Cardiac septum (tissue), 1 donor: ENCODE results near the gene ASPDH. TPM values are rescaled to one million over a fixed set of nuclear protein-coding genes. Genes with fewer than 3 reads are reported as not detected.

ENCODE experiments used
- DNase-seq: peaks from one replicate; pipeline ENCODE4 v3.0.0-alpha.2; 2020; ENCODE audit warnings: low spot score
- intact Hi-C: fragments of 100-400 bp; cut with DNase I; formaldehyde crosslinking; loops from one replicate; pipeline ENCODE4 v1.14.0; 2022
- long read RNA-seq: library from polyadenylated mRNA; unstranded; transcript quantifications from one replicate; pipeline ENCODE4 v2.0.0, GENCODE V29; 2021
- total RNA-seq: library from RNA; stranded (reverse); fragmentation: NEBNext Ultra II Directional; extraction: Animal tissue kit (Norgen Biotek cat#: 25700); gene quantifications from one replicate; pipeline ENCODE4 v1.2.1, GENCODE V29; 2021
- donor health status: DM: no; HTN: no; CAD: no.

ASPDH gene
- total RNA-seq: not detected
- long read RNA-seq: 0 reads

DNA sequence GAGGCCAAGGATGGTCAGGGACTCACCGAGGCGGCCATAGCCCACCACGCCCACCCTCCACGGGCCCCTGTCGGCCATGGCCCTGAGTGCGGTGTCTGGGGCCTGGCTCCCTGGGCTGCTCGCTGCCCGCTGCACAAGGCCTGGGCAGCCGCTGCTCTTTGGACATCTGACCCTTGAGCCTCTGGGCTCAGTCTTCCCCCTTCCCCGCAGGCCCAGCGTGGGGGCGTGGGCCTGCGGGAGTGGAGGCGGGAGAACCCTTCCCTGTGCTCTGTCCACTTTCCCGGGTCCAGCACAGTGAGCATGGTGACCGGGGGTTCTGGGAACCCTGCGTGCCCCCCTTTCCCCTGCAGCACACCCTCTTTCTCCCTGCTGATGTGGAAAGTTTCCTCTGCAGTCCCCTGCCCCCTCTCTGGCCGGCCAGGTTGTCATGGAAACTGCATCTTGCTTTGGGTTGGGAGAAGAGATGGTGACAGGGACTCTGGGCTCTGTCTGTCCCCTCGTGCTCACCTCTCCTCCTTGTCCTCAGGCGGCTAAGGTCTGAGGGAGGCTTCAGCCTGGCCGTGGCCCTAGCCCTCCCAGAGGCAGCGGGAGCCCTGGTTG is at the start of gene ASPDH:
TSS of gene ASPDH (minus strand) at position 168 of the 600 bp plus-strand sequence. CDS start at position 78, 90 bp downstream.
- DNase-seq: no peak
- intact Hi-C loops: no loop called here

DNA sequence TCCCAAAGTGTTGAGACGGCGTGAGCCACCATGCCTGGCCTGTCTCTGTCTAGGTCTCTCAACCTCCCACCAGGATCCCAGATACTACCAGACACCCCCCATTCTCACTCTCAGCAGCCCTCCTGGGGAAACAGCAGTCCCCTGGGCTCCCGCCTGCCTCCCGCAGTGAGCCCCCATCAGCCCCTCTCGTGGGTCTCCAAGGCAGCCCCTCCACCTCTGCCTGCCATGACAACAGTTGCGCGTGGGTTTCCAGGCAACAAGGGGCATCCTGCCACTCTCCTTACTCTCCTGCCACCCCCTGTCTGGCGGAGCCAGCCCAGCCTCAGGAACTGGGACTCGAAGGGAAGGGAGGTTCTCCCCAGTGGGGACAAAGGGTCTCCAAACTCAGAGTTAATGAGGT is 49.3 kb upstream of the ASPDH start:
- intact Hi-C loops: no loop called here
- DNase-seq: no peak

DNA sequence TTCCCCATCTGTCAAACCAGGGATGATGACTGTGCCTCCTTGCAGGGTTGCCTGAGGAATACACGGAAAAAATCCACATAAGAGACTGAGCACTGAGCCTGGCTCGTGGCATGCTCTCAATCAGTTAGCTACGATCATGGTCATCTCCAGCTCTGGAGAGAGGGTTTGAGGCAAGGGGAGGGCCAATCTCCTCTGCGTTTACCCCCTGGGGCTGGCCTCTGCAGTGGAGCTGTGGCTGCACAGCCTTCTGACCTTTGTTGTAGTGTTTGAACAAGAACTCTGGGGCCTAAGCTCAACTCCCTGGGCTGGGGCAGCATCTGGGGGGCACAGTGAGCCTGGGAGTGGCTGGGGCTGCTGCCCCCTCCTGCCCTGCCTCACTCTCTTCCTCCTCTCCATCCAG is 48.6 kb upstream of the ASPDH start:
- DNase-seq: no peak
- intact Hi-C loops: no loop called here

DNA sequence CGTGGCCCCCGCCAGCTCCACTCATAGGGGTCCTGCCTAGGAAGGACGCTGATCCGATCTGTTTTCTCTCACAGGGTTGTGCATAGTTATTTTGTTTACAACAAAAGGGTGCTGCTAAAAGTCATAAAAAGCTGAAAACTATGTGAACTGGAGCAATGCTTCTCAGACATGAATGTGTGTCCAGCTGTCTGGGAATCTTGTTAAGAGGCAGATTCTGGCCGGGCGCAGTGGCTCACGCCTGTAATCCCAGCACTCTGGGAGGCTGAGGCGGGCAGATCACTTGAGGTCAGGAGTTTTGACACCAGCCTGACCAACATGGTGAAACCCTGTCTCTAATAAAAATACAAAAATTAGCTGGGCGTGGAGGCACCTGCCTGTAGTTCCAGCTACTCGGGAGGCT is 45.9 kb upstream of the ASPDH start:
- intact Hi-C loops: loop anchor here (10.0 kb wide), 1 partner anchor 195 kb away; the partner anchor contains the start of gene NAPSA
- no peak for DNase-seq

DNA sequence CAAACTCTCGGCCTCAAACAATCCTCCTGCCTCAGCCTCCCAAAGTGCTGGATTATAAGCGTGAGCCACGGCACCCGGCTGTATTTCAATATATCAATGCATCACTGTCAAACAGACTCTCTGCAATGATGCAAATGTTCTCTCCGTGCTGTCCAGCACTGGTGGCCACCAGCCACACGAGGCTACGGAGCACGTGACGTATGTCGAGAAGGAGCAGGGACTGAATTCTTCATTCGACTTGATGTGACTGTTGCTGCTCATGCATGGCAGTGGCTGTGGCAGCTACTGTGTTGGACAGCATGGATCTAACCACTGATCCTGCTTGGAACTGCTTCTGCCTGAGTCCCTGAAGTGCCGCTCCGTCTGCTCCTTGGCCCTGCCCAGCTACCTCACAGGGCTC is 44.7 kb upstream of the ASPDH start:
- intact Hi-C loops: loop anchor here (10.0 kb wide), 1 partner anchor 194 kb away; the partner anchor contains the start of gene NAPSA
- no peak for DNase-seq

DNA sequence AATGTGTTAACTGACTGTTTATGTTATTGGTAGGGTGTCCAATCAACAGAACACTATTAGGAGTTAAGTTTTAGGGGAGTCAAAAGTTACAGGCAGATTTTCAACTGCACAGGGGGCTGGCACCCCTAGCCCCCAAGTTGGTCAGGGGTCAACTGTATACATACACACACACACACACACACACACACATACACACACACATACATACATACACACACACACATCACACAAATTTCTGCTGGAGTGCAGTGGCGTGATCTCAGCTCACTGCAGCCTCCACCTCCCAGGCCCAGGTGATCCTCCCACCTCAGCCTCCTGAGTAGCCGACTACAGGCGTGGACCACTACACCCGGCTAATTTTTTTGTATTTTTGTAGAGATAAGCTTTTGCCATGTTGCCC is 44.3 kb upstream of the ASPDH start:
- no peak for DNase-seq
- intact Hi-C loops: loop anchor here (10.0 kb wide), 1 partner anchor 193 kb away; the partner anchor contains the start of gene NAPSA

DNA sequence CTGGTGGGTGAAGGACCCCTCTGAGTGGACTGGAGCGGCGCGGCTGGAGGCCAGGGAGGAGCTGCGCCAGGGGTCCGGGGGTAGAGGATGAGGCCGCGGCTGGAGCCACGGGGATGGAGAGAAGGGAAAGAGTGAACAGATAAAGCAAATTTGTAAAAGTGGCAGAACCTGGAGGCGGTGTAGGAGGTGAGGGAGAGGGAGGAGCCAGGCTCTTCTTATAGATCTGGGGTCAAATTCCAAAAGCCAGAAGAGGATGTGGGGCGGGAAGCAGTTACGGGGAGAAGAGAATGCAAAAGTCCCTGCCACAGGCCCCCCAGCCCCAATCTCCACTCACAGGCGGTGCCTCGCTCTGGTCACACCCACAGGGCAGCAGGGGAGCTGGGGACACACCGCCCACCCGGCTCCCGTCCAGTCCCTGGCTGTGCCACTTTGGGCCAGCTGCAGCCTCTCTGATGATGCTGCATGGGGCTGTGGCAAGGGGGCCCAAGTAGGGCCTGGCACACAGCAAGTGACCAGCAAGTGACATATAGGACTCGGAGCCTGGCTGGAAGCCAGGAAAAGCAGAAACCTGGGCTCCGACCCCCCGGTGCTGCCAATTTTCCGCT is 43.4 kb upstream of the ASPDH start:
- intact Hi-C loops: loop anchor here (10.0 kb wide), 1 partner anchor 192 kb away; the partner anchor contains the start of gene NAPSA
- no peak for DNase-seq

DNA sequence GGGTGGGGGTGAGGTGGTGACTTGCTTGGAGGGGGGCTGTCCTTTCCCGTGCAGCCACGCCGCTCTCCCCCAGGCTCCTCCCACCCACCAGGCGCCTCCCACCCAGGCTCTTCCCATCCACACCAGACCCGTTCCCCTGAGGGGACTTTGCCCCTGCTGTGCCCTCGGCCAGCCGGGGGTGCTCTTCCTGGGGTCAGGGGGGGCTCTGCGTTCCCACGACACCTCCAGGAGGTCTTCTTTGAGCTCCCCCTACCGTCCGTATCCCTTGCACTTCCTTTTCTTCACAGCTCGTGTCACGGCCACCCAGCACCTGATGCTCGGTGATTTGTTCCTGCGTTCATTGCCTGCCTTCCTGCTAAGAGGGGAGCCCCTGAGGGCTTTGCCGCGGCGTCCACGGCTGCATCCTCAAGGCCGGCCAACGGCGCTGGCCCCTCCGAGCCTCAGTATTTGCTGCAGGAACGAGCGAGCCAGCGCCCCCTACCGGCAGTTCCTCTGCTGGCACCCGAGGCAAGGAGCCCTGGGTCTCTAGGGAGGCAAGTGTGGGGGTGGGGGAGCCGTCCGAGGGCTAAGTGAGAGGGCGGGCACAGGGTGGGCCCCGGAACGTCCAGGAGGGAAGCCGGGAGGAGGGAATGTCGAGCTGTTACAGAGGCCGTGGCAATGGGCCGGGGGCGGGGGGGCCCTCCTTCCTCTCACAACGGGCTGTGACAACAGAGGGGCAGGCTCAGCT is 42.7 kb upstream of the ASPDH start:
- DNase-seq: peak; percentile 87
- intact Hi-C loops: loop anchor here (10.0 kb wide), 1 partner anchor 192 kb away; the partner anchor contains the start of gene NAPSA

DNA sequence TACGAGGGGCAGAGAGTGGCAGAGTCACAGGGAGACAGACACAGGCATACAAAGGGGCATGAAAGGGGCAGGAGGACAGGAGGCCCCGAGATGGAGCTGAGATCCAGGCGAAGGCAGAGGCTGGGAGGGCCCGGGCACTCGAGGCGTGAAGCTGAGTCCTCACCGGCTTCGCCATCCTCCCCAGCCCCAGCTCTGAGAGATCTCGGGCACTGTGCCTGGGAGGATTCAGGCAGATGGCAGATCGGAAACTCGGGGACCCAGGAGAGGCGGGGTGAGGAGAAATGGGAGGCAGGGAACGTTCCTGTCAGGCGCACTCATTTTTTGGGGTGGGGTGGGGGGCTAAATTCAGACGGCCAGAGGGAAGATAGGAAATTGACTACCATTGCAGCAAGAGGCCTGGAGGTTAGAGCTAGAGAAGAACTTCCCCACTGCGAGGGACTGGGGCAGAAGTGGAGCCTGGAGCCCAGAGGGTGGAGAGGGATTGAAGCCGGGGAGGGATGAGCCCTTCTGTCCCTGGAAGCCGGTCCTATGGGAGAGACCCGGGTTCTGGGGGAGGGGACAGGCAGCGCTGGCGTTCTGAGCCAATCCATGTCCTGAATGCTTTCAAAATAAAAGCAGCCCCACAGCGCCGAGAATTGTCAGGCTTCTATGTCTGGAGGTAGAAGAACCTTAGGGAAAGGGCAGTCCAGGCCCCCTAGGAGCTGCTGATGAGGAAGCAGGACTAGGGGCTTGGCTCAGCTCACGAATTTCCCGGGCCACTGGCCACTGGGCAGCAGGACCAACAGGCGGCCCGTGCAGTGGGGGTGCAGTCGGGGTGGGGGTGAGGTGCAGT is 42.0 kb upstream of the ASPDH start:
- intact Hi-C loops: loop anchor here (10.0 kb wide), 1 partner anchor 191 kb away; the partner anchor contains the start of gene NAPSA
- no peak for DNase-seq

DNA sequence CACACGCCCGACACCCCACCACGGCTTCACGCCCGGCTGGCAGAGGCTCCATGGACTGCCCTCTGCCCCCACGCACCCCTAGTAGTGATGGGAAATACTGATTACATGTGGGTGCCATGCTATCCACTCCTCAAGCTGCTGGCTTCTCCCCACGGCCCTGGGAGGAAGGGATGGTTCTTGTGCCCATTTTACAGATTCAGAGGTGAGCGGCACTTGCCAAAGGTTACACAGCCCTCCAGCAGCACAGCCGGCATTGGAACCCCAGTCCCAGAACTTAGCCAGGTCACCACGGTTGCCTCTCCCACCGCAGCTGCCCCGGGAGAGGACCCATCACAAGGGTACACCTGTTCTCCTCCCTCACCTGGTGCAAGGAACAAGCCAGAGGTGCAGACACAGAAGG is 41.3 kb upstream of the ASPDH start:
- DNase-seq: no peak
- intact Hi-C loops: loop anchor here (10.0 kb wide), 1 partner anchor 190 kb away; the partner anchor contains the start of gene NAPSA

DNA sequence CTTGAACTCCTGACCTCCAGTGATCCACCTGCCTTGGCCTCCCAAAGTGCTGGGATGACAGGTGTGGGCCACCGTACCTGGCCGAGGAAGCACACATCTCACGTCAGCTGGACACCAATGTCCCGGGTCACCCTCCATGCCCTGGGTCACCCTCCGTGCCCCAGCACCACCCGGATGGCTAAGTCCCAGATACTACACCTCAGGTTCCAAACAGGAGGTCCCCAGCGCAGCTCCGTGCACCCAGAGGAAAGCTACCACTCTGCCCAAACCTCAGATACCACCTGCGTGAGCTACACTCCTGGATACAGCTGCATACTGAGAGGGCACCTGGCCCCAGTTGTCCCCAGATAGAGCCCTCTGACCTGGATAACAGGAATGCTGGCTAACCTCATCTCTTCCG is 40.5 kb upstream of the ASPDH start:
- DNase-seq: no peak
- intact Hi-C loops: loop anchor here (10.0 kb wide), 1 partner anchor 189 kb away; the partner anchor contains the start of gene NAPSA

DNA sequence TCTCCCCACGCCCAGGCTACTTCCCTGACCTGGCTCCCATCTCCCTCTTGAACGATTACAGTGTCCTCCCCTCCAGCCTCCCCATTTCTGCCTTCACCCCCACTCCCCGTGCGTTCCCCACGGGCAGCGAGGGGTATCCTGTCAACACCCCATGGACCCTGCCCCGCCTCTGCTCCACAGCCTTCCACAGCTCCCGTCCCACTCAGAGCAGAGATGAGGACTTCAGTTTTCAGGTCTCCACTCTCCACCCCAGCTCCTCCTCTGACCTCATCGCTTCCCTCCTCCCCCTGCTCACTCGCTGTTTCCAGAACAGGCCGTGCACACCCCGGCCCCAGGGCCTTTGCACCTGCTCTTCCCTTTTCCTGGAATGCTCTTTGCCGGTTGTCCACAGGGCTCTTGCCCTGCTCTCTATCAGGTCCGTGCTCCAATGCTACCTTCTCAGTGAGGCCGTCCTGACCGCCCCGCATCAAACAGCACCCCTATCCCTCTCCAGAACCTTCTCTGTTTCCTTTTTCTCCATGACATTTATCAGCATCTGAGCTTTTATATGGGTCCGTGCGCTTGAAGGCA is 39.5 kb upstream of the ASPDH start:
- intact Hi-C loops: loop anchor here (10.0 kb wide), 1 partner anchor 188 kb away; the partner anchor contains the start of gene NAPSA
- DNase-seq: no peak

DNA sequence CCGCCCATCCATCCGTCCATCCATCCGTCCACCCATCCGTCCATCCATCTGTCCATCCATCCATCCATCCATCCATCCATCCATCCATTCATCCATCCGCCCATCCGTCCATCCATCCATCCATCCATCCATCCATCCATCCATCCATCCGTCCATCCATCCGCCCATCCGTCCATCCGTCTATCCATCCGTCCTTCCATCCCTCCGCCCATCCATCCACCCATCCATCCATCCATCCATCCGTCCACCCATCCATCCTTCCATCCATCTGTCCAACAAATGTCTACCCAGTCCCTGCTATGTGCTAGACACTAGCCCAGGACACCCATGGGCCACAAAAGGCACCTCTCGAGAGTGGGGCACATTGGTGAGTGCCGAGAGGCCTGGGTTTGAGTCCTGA is 38.8 kb upstream of the ASPDH start:
- no peak for DNase-seq
- intact Hi-C loops: loop anchor here (10.0 kb wide), 1 partner anchor 188 kb away; the partner anchor contains the start of gene NAPSA

DNA sequence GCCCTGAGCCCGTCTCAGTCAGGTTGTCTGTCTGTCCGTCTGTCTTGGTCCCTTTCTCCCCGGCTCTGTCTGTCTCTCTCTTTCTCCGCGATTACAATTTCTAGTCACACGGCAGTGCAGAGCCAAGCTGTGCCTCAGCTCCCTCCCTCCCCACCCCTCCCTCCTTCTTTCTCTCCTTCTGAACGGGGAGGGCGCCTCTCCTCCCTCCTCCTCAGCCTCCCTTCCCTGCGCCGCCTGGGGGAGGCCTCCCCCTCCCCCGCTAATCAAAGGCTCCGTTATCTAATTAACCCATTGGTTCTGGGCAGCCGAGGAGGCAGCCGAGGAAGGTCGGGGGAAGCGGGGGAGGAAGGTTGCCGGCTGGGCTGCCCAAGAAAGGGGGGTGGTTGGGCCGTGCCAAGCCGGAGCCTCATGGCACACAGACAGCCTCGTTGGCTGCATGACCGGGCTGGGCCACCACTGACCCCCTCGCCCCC is 38.0 kb upstream of the ASPDH start:
- DNase-seq: no peak
- intact Hi-C loops: loop anchor here (10.0 kb wide), 1 partner anchor 187 kb away; the partner anchor contains the start of gene NAPSA

DNA sequence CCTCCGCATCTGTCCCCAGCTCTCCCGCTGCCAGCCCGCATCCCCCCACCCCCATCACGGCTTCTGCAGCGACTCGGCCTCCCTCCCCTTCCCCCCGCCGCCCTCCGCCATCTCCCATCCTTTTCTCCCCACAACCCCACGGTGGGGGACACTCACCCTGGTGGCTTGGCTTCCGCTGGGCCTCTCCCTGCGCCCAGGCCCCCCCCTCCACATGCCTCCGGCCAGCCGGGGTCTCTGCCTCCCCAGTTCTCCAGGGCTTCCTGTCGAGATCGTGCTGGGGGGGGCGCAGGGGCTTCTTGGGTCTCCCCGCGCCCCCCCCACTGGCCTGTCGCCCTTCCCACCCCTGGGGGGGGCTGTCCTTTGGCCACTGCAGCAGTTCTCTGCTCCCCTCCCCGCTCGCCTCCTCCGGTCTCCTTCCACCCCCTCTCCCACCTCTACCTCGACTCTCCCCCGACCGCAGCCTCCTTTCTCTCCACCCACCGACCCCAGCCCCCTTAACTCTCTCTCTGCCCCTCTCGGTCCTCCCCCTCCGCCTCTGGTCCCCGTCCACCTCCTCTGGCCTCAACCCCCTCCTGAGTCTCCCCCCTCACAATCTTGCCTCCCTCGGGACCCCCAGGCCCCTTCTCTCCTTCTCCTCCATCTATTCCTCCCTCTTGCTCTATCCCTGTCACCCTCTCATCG is 37.5 kb upstream of the ASPDH start:
- intact Hi-C loops: loop anchor here (10.0 kb wide), 1 partner anchor 186 kb away; the partner anchor contains the start of gene NAPSA
- no peak for DNase-seq

DNA sequence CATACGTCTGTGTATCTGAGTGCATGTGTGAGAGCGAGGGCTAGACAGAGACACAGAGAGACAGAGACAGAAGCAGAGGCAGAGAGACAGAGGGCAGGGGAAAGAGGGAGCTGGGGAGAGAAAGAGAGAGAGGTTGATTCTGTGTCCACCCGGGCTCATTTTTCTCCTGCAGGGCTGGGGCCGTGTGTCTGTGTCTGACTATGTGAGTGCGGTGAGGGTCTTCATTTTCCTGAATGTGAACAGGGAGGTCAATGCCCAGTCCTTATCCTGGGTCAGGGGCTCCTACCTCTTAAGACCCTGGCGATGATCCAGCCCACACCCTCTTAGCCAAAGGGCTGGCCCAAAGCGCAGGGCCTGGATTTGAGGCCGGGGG is 36.9 kb upstream of the ASPDH start:
- DNase-seq: no peak
- intact Hi-C loops: loop anchor here (10.0 kb wide), 1 partner anchor 186 kb away; the partner anchor contains the start of gene NAPSA

DNA sequence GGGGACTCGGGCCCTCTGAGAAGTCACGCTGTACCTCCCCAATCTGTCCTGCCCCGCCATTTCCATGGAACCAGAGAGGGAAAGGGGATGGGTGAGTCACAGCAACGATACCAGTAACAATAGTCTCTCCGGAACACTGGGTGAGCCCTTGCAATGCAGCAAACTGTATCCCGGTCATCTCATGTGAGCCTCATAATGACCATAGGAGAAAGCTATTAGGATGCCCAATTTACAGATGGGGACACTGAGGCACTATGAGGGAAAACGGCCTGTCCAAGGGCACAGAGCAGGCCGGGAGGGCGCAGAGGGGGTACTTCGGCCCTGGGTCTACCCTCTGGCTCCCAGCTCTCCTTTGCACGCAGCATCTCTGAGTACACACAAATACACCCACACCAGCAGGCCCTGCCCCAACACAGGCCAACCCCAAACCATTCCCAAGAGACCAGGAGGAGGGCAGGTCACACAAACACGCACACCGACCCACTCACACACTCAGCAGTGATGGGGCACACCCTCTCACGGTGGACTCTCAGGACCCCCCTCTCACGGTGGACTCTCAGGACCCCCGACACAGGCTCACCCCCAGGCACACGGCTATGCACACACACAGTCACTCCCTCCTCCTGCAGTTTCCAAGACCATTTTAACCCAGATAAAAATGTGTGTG is 36.3 kb upstream of the ASPDH start:
- intact Hi-C loops: loop anchor here (10.0 kb wide), 1 partner anchor 185 kb away; the partner anchor contains the start of gene NAPSA
- DNase-seq: no peak
